Measurements from ENCODE around the gene KLHL29.

- TF ChIP-seq CTCF (IDR thresholded peaks at IDR 0.05) (no peak), POLR2A (IDR thresholded peaks at IDR 0.05) (no peak)
Measured at GRCh38 chr2:23571527-23572282, 186.7 kb downstream of the KLHL29 start.
